Stomach (tissue), 9 donors: Measurements from ENCODE around the gene EHD4. TPM values are rescaled to one million over a fixed set of nuclear protein-coding genes. Genes with fewer than 3 reads are reported as not detected.

Source experiments
- DNase-seq, 2 donors: peaks; one replicate each; pipeline versions ENCODE4 v3.0.0 to v3.0.0-alpha.2; 2013 to 2019
- H3K27ac ChIP-seq, 5 donors: fragments of 200-600 bp in 4 of 5; sonication (generic) in 4 of 5; one replicate each; pipeline ENCODE4 v1.5.1; 2013 to 2019; ENCODE audit warnings: mild to moderate bottlenecking in 1 of 5, moderate library complexity in 1 of 5
- H3K27me3 ChIP-seq, 3 donors: fragments of 200-600 bp; sonication (generic); one replicate each; pipeline ENCODE4 v1.5.1; 2017 to 2019; ENCODE audit warnings: mixed run types in 1 of 3
- H3K36me3 ChIP-seq, 4 donors: fragments of 200-600 bp; sonication (generic); 1 replicate in 3 of 4; 2 replicates in 1 of 4; pipeline ENCODE4 v1.5.1; 2016 to 2019
- H3K4me1 ChIP-seq, 4 donors: fragments of 200-600 bp; sonication (generic); one replicate each; pipeline ENCODE4 v1.5.1; 2016 to 2019
- H3K4me3 ChIP-seq, 4 donors: fragments of 200-600 bp; sonication (generic) in 3 of 4; one replicate each; pipeline ENCODE4 v1.5.1; 2016 to 2019; ENCODE audit warnings: mild to moderate bottlenecking in 1 of 4
- H3K9me3 ChIP-seq, 4 donors: fragments of 200-600 bp; sonication (generic); one replicate each; pipeline ENCODE4 v1.5.1; 2016 to 2019
- EP300 ChIP-seq: sonication (generic); formaldehyde crosslinking; IDR thresholded peaks from one replicate; pipeline ENCODE4 v1.6.1; 2017; ENCODE audit warnings: antibody characterized with exemption
- POLR2A ChIP-seq, 4 donors: fragments of 450-650 bp; IDR thresholded peaks; one replicate each; pipeline ENCODE4 v1.6.1; 2016; ENCODE audit warnings: antibody characterized with exemption in 4 of 4, control low read depth in 2 of 4, mild to moderate bottlenecking in 1 of 4, moderate library complexity in 1 of 4
- POLR2AphosphoS5 ChIP-seq, 3 donors: sonication (generic); formaldehyde crosslinking; IDR thresholded peaks; one replicate each; pipeline ENCODE4 v1.6.1; 2016; ENCODE audit warnings: antibody characterized with exemption in 3 of 3
- WGBS, 5 donors: extraction: QIAGEN DNeasy Blood & Tissue Kit in 3 of 5; methylation state at CpG; one replicate each; pipeline versions ENCODE4 v1.1.5 to v1.1.7; 2013 to 2018; 5-methylcytosine and 5-hydroxymethylcytosine counted together
- intact Hi-C: fragments of 100-400 bp; cut with DNase I; formaldehyde crosslinking; loops from one replicate; pipeline ENCODE4 v1.15.1; 2023; ENCODE audit warnings: low total_unique reads
- polyA plus RNA-seq, 3 donors: library from polyadenylated mRNA; stranded (reverse); fragments of 200-250 nt; gene quantifications; one replicate each; pipeline ENCODE4 v1.2.3, GENCODE V29; 2013
- total RNA-seq, 5 donors: library from RNA; depleted of rRNA; stranded (reverse); fragments of >200 nt; gene quantifications; one replicate each; pipeline versions ENCODE4 v1.1.0 to v1.2.3, GENCODE V29; 2014 to 2016
- TF ChIP-seq, protein P1 (sequence below), 7 experiments: fragments of 450-650 bp in 4 of 7; fragments of 200-600 bp in 3 of 7; sonication (generic) in 3 of 7; IDR thresholded peaks; one replicate each; pipeline ENCODE4 v1.5.1; 2016 to 2019; ENCODE audit warnings: antibody characterized with exemption in 7 of 7, control low read depth in 2 of 7, mild to moderate bottlenecking in 1 of 7
- donor health status: healthy with polysubstance abuse.
- donor health status: Bipolar disorder and iron deficiency.
- donor health status: healthy.

EHD4 gene
- total and polyA plus RNA-seq, 8 donors, result 5.8 to 86.4 (median 16.2) TPM

DNA sequence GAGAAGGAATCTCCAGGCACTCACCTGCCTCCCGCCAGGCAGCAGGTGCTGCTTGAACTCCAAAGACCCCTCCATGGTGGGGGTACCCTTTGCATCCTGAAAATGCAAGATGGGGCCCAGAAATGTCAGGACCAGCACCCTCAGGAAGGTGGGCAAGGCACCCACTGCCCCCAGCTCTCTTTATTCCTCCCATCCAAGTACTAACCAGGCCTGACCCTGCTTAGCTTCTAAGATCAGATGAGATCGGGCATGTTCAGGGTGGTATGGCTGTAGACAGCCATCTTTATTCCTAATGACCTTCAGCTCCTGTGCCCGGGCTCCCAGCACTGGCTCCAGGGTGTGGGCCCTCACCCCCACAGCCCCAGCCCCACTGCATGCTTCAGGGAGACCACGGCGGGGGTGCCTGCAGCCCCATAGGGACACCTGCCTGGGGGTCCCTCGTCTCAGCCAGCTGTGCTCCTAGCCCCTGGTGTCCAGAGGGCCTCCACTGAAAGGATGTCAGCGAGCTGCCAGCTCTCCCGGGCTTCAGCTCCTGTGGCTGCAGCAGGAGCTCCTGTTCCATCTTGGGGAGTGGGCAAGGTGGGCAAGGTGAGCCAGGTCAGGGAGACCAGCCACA, 120.5 kb downstream of the EHD4 start:
- no peak for DNase-seq
- peaks cover 18 to 25% (median 23%) of the 10 kb centered on the region in 4 donors for H3K36me3 ChIP-seq
- 79 to 93% (median 89%) methylated on average over 6 to 8 of the region's 8 CpGs for WGBS, 5 donors
- H3K4me3 ChIP-seq, result no peak overlapping the region
- H3K27ac ChIP-seq, result no peak overlapping the region
- TF ChIP-seq POLR2AphosphoS5 (IDR thresholded peaks at IDR 0.05) (no peak), EP300 (no peak), POLR2A (IDR thresholded peaks at IDR 0.05) (no peak)
- TF ChIP-seq, protein P1, sequence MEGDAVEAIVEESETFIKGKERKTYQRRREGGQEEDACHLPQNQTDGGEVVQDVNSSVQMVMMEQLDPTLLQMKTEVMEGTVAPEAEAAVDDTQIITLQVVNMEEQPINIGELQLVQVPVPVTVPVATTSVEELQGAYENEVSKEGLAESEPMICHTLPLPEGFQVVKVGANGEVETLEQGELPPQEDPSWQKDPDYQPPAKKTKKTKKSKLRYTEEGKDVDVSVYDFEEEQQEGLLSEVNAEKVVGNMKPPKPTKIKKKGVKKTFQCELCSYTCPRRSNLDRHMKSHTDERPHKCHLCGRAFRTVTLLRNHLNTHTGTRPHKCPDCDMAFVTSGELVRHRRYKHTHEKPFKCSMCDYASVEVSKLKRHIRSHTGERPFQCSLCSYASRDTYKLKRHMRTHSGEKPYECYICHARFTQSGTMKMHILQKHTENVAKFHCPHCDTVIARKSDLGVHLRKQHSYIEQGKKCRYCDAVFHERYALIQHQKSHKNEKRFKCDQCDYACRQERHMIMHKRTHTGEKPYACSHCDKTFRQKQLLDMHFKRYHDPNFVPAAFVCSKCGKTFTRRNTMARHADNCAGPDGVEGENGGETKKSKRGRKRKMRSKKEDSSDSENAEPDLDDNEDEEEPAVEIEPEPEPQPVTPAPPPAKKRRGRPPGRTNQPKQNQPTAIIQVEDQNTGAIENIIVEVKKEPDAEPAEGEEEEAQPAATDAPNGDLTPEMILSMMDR (IDR thresholded peaks at IDR 0.05), result no peak
- no peaks in the 10 kb centered on the region for H3K9me3 ChIP-seq
- H3K4me1 ChIP-seq, result peaks cover under 1 to 23% (median 11%) of the 10 kb centered on the region in 4 donors
- peaks cover 0 to 51% (median 6%) of the 10 kb centered on the region in 3 donors for H3K27me3 ChIP-seq
- intact Hi-C loops, result no loop called here

DNA sequence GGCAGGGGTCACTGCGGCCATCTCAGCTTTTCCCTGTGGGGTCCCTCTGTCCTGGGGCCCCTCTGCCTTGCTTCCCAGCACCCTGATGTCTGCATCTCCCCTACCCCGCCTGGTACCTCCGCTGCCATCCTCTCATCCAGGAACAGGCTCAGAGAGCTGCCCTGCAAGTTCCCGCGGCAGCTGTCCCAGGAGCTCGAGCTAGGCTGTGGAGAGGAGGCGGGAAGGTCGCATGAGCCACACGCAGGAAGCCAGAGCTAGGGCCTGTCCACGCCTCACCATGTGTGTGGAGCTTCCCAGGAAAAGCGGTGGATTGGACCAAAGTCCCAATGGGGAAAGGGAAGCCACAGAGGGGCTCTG, 121.2 kb downstream of the EHD4 start:
- peaks cover 0 to 16% (median 10%) of the 10 kb centered on the region in 4 donors for H3K4me1 ChIP-seq
- H3K27me3 ChIP-seq, result peaks cover 0 to 44% (median 6%) of the 10 kb centered on the region in 3 donors
- no peak overlapping the region for H3K27ac ChIP-seq
- H3K4me3 ChIP-seq, result no peak overlapping the region
- WGBS, 5 donors, result 44 to 58% (median 54%) methylated on average over 11 of the region's 11 CpGs
- no peaks in the 10 kb centered on the region for H3K9me3 ChIP-seq
- TF ChIP-seq POLR2AphosphoS5 (IDR thresholded peaks at IDR 0.05) (no peak), EP300 (no peak), POLR2A (IDR thresholded peaks at IDR 0.05) (no peak)
- TF ChIP-seq, protein P1 (IDR thresholded peaks at IDR 0.05), result no peak
- intact Hi-C loops, result no loop called here
- peaks cover 25 to 32% (median 31%) of the 10 kb centered on the region in 4 donors for H3K36me3 ChIP-seq
- no peak for DNase-seq

DNA sequence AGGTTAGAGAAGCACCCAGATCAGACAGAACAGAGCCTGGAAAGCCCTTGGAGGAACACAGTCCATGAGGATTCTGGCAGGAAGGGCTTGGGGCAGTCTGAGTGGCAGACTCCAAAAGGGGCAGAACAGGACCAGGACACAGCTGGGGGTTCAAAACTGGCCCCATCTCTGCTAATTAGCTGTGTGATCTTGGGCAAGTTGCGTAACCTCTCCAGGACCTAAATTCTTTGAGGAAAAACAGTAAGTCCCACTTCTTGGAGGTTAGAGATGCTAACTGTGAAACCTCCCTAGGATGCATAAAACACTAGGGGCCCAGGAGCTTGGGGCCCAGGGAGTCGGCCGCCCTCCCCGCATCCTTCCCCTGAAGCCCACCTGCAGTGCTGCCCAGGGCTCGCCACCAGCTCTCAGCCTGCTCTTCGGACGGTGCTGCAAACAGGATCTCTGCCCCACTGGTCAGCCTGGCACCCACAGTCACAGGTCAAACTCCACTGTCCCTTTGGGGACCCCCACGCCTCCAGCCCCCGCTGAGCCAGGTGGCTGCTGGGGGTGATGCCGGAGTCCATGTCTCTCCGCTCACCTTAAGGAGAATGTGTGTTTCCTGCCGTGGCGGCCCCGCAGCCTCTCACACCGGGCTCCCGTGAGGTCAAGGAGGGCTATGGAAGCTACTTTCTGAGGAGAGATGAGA, 121.7 kb downstream of the EHD4 start:
- no peak overlapping the region for H3K4me3 ChIP-seq
- WGBS, 5 donors, result 74 to 85% (median 83%) methylated on average over 12 to 16 of the region's 16 CpGs
- no peaks in the 10 kb centered on the region for H3K9me3 ChIP-seq
- H3K4me1 ChIP-seq, result peaks cover 0 to 16% (median 10%) of the 10 kb centered on the region in 4 donors
- H3K27ac ChIP-seq, result no peak overlapping the region
- TF ChIP-seq EP300 (no peak), POLR2AphosphoS5 (IDR thresholded peaks at IDR 0.05) (no peak), POLR2A (IDR thresholded peaks at IDR 0.05) (no peak)
- TF ChIP-seq, protein P1 (IDR thresholded peaks at IDR 0.05), result no peak
- peaks cover 0 to 41% (median 6%) of the 10 kb centered on the region in 3 donors for H3K27me3 ChIP-seq
- peaks cover 30 to 37% (median 36%) of the 10 kb centered on the region in 4 donors for H3K36me3 ChIP-seq
- no peak for DNase-seq
- intact Hi-C loops, result no loop called here

DNA sequence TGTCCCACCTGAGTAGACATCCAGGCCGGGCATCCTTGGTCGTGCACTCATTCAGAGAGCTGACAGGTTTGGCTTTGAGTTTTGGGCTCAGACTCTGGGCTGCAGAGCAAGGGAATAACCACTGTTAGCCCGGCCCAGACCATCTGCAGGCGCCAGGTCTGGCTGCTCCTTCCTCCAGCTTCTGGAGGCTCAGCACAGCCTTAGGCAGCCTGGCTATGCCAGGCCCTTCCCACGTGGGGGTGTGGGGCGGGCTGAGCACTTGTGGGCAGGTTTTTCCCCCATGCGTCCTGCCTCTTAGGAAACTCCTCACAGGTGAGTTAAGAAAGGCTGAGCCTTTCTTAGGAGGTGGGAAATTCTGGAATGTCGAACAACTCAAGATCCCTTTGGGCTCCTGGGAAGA, 122.5 kb downstream of the EHD4 start:
- peak in 1 of 2 donors; percentile 63 for DNase-seq
- TF ChIP-seq, protein P1 (IDR thresholded peaks at IDR 0.05), result no peak
- no peak for TF ChIP-seq POLR2AphosphoS5 (IDR thresholded peaks at IDR 0.05)
- TF ChIP-seq POLR2A (IDR thresholded peaks at IDR 0.05), result no peak
- TF ChIP-seq EP300, result no peak
- H3K4me1 ChIP-seq, result peaks cover 0 to 9% (median 6%) of the 10 kb centered on the region in 4 donors
- WGBS, 5 donors, result 32 to 51% (median 38%) methylated on average over 6 to 8 of the region's 8 CpGs
- no peaks in the 10 kb centered on the region for H3K9me3 ChIP-seq
- H3K4me3 ChIP-seq, result no peak overlapping the region
- H3K36me3 ChIP-seq, result peaks cover 36 to 45% (median 43%) of the 10 kb centered on the region in 4 donors
- intact Hi-C loops, result no loop called here
- H3K27me3 ChIP-seq, result peaks cover 0 to 34% (median 6%) of the 10 kb centered on the region in 3 donors
- H3K27ac ChIP-seq, result no peak overlapping the region
